IPS-11a (cell line): ENCODE data around the gene BRINP2.

ENCODE experiments used
- H3K4me3 ChIP-seq: one replicate; pipeline ENCODE4 v1.5.1; 2013; ENCODE audit warnings: low read depth, low read length, control low read depth

Gene BRINP2

DNA sequence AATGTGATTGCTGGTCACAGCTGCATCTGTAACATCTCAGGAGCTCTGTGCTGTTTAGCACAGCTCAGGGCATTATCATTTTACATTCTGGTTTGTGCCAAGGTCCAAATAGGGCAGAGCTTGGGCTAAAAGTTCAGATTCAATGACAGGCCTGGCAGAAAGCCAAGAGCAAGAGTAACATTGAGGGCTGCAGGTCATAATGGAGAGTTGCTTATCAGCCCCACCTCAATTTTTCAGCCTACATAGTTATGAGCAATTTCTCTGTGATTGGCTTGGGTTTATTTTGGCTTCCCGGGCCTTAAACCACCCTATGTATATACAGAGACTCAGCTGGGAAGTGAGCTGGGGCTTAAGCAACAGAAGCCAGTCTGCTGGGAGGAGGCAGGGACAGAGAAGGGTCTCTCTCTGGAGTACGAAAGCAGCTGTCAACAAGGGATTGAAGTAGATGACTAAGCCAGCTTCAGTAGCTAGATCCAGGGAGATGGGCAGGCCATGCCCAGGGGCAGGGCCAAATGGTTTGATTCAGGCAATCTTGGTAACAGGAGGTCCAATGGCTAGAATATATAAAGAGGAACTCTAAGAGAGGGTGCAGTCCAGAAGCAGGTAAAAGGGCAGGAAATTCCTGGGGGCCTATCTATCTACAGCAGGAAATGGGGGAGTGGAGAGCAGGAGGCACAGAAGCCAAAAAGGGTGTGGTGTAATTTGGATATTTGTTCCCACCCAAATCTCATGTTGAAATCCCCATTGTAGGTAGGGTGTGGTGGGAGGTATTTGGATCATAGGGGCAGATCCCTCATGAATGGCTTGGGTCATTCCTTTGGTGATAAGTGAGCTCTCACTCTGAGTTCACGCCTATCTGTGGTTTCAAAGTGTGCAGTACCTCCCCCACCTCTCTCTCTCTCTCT is 49.0 kb downstream of the BRINP2 start:
- no peak overlapping the region for H3K4me3 ChIP-seq

DNA sequence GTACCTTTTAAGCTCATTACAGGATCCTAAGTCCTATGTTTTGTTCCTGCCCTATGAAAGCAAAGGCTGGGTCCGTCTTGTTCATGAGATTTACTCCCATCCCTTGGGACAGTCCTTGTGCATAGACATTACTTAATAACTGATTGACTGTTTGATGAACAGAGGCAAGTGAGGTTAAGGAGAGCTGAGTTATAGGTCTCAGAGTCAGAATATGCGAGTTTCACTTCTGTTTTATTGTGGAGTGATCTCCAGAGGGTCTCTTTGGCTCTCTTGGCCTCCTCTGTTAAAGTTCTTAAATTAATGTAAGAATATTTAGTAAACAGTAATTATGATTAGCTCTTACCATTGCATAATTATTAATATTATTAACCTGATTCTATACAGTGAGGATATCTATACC is 52.6 kb downstream of the BRINP2 start:
- no peak overlapping the region for H3K4me3 ChIP-seq

DNA sequence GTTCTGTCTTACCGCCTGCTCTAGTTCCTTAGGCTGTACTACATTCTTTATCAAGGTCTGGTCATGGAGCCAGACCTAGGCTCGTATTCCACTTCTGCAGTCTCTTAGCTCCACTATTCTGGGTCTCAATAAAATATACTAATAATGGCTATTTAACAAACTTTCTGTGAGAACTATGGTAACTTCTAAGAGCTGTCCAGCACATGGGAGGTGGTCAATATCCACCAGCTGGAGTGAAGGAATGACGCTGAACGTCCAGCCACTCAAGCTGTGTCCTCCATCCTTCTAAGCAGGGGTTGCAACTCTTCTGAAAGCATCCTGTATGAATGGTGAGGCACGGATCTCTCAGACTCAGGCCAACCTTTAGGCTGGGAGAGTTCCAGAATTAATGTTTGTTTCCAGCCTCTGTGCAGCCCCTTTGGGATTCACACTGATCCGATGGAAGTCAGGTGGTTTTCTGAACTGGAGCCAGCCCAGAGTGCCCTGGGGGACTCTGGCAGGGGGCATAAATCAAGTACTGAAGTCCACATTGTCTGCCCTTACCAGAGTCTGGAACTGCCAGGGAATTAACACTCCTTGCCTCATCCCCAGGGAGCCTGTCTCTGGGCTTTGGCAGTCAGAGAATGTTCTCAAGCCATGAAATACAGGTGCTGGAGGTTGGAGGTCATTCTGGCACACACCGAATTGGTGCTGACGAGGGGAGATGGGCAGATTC is 57.4 kb downstream of the BRINP2 start:
- no peak overlapping the region for H3K4me3 ChIP-seq

DNA sequence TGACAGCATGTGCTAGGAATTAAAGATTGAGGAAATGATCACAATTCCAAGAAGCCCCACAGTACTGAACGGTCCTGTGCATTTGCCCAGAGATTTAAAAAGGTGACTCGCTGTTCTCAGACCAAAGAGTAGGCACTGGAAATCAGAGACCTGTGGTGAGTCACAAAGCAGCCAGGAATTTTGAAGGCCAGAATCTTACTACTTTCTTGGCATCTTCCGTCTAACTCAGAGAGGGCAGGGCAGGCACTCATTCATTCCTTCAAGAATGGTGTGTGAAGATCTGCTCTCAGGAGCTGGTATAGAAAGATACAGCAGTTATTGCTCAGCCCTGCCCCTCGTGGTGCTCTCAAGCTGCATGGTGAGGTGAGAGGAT is 57.9 kb downstream of the BRINP2 start:
- no peak overlapping the region for H3K4me3 ChIP-seq

DNA sequence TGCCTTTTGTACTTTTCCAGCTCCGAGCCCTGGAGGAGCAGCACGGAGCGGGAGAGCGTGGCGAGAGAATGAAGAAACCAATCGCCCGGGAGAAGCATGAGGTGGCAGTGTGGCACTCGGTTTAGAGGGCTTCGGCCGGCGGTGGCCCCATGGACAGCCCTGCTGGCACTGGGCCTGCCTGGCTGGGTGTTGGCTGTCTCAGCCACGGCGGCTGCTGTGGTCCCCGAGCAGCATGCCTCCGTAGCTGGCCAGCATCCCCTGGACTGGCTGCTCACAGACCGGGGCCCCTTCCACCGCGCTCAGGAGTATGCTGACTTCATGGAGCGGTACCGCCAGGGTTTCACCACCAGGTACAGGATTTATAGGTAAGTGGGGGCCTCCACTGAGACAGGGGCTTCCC is 59.0 kb downstream of the BRINP2 start:
- no peak overlapping the region for H3K4me3 ChIP-seq

DNA sequence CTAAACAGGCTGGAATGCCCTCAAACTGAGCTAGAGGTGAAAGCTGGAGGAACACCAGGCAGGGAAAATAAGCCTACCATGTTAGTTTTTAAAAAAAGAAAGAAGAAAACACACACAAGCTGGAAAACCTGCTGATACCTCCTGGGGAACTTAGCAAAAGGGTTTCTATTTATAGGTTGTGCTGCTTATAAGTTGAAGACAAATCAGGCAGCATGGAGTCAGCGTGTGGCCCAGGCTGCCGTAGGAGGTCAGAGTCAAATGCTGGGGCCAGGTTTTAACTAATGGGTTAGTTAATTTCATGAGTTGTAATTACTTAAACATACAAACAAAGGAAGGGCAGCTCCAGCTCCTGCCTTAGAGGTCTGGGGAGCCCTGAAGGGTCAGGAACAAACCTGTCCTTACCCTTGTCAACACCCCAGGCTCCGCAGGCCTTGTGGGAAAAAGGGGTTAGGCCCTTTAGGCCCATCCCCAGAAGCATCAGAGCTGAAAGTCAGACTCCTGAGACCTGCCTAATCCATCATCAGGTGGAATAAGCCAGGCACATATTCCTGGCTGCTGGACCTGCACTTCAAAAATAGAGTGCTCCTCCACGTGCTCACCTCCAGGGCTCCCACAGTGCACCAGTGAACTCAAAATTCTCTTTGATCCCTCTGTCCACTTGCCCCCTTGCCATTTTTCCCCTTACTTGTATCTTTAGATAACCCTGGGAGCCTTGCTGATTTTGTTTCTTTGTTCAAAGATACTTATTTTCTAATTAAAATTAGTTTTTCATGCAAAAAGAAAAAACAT is 59.7 kb downstream of the BRINP2 start:
- no peak overlapping the region for H3K4me3 ChIP-seq

DNA sequence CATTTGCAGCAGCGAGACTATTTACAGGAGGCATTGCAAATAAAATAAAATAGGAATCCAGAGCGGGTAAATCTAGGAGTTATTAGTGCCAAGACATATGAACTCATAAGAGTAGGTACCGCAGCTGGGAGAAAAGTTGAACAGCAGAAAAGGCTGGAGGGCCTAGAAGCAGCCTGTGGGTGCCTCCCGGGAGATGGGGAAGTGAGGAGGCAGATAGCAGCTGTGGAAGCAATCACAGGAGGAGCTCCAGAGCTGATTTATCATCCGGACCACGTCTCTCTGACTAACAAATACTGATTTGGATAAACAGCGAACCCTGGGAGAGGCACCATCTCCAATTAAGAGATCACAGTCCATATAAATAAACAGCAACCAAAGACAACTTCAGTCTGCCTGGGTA is 64.6 kb downstream of the BRINP2 start:
- no peak overlapping the region for H3K4me3 ChIP-seq

DNA sequence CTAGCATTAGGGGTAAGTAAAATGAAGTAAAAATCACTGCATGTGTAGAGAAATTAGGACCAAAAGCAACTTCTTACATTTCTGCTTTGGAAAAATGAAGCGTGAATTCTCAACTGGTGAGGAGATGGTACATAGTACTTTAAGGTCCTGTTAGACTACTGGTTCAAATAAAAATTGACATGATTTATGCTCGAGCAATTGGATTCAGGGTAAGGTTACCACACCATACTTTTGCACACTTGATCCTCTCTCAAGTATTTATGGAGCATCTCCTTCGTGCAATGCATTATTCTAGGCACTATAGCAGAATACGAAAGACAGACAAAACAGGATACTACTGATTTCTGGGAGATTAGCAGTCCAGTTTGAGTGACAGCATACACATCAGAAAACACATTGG is 66.2 kb downstream of the BRINP2 start:
- H3K4me3 ChIP-seq, result no peak overlapping the region

DNA sequence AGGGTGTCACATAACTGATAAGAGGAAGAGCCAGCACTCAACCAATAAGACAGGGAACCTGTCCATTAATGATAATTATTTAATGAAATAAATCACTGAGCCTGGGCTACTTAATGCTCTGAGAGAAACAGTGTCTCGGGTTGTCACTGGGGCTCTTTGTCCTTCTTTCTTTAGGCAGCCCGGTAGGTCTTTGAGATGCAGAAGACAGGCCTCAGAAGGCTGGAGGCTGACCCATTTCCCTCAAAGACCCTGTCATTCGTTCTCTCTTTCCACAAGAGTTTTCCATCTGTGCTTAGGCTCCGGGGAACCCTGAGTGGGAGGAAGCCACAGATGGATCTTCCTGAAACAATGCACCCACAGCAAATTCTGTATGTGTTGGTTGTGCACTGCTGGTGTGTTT is 68.2 kb downstream of the BRINP2 start:
- H3K4me3 ChIP-seq, result no peak overlapping the region

DNA sequence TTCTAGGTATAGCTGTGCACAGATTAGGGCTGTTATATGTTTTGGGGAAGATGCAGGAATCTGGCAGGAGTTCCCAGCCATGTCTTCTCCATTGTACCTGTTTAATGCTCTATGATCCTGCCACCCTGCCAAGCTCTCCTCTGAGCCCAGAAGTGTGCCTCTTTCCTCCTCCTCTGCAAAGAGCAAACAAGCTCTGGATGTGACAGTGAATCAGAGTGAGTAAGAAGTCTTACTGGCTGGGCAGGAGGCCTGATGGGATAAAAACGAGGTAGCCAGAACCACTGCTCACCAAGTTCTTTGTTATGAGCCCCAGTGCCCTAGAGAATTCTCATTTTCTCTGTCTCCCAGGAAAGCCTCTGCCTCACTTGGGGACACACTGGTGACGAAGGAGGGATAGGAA is 69.0 kb downstream of the BRINP2 start:
- no peak overlapping the region for H3K4me3 ChIP-seq

DNA sequence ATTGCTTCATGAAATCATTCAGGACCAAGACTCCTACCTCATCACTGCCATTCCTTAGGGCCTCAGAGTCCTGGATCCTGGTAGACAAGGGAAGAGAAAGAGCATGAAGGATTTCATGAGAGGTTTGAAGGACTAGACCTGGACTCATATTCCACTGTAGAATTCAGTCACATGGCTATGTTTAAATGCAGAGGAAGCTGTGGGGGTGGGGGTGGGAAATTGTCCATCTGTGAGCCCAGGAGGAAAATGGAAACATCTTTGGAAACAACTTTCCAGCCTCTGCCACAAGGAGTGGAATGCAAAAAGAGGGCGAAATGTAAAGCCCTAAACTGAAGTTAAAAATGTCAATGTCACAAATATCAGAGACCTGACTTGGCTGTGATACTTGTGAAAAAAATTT is 73.0 kb downstream of the BRINP2 start:
- H3K4me3 ChIP-seq, result no peak overlapping the region

DNA sequence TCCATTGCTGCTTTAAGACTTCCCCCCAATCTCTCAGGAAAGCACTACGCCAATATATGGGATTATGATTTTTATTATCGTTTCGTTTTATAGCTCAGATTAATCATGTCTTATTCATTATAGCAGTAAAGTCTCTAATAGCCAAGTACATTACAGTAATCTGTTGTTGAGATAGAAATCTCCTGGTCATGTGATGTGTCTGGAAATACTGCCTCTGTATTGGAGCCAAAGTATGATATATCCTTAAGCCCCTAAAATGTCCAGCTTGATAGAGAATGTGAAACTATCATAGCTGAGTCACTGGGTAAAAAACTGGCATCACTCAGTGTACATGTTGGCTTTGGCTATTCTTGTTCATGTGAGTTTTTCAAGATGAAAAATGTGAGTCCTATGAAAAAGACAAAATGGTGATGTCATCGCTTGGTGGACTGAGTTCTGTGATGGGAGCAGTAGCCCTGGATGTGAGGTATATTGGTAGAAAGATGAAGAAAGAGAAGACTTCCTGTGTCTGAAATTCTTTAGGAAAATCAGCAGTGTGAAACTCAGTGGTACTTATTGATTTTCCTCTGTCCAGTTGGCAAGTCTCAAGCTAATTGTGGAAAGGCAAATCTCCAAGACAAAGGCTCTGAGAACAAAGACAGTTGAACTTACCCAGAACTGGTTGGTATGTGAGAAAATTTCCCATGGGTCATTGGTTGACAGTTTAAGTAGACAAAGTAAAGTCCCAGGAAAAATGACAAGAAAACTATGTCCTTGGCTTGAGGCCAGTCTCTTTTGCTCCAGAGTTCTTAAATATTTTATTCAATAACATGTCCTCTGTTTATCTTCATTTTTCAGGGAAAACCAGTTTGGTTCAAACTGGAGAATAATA is 76.2 kb downstream of the BRINP2 start:
- no peak overlapping the region for H3K4me3 ChIP-seq

DNA sequence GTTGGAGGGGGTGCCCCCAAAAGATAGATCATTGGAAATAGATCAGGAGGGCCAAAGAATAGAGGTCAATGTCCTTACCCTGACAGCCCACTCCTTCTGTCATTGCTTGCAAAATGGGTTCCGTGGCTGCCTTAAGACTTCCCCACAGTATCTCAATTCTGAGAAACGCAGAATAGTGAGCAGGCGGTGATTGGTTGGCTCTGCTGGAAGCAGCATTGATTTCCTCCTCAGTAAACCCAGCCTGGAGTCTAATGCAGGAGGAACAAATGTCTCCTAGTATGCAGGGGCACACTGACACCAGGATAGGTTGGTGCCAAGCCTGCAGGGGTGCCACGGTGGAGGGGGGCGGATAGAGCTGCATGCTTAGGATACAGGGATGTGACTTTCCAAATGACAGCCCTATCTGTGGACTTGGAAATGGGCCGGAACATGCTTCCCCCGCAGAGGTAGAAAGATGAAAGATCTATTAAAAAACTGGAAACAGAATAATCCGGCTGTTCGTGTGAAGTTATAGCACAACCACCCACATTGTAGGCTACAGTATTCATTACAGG is 76.9 kb downstream of the BRINP2 start:
- H3K4me3 ChIP-seq, result no peak overlapping the region

DNA sequence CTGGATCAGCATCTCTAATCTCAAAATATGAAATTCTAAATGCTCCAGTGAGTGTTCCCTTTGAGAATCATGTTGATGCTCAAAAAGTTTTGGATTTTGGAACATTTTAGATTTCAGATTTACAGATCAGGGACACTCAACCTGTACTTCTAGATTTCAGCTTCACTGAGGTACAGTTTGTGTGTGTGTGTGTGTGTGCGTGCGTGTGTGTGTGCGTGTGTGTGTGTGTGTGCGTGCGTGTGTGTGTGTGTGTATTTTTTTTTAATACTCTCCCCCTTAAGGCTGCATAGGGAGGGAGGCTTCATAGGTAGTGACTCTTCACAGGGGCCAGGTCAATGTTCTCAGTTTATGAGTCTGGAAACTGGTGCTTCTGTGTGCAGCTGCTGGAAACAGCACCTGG is 77.5 kb downstream of the BRINP2 start:
- no peak overlapping the region for H3K4me3 ChIP-seq

DNA sequence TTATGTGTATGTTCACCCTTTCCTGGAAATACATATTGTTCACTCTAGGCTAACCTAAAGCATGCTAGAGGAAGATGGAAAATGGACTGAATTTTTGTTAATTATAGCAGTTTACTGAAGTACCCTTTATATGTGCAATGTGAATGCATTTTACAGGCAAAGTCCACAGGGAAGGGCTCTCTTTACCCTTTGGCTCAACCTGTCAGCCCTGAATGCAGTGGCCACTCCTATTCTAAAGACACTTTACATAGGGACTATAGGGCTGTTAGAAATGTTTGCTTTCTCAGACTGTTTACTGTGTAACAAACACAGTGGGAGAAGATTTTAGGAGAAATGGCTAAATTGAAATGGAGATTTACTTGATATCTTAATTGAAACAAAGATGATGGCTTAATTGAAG is 78.5 kb downstream of the BRINP2 start:
- H3K4me3 ChIP-seq, result no peak overlapping the region

DNA sequence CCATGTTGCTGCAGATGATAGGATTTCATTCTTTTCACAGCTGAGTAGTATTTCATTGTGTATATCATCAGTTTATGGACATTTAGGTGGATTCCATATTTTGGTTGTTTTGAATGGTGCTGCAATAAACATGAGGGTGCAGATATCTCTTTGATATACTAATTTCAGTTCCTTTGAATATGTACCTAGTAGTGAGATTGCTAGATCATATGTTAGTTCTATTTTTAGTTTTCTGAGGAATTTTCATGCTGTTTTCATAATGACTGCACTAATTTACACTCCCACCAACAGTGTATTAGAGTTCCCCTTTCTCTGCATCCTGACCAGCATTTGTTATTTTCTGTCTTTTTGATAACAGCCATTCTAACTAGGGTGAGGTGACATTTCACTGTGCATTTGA is 82.1 kb downstream of the BRINP2 start:
- no peak overlapping the region for H3K4me3 ChIP-seq

DNA sequence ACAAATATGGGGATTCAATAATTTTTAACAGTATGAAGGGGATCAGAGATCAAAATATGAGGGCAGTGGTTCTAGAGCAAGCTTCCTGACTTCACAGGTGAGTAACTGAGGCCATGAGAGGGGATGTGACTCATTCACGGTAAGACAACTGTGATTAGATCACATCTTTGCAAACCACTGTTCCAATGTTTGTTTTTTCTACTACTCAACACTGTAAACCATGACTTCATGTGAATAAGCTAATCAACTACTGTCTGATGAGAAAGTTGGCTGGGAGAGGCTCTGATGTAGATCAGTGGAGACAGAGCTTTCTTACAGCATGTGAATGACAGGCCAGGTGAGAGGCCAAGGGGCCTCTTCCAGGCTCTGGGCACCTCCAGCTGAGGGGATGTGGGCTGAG is 84.7 kb downstream of the BRINP2 start:
- no peak overlapping the region for H3K4me3 ChIP-seq

DNA sequence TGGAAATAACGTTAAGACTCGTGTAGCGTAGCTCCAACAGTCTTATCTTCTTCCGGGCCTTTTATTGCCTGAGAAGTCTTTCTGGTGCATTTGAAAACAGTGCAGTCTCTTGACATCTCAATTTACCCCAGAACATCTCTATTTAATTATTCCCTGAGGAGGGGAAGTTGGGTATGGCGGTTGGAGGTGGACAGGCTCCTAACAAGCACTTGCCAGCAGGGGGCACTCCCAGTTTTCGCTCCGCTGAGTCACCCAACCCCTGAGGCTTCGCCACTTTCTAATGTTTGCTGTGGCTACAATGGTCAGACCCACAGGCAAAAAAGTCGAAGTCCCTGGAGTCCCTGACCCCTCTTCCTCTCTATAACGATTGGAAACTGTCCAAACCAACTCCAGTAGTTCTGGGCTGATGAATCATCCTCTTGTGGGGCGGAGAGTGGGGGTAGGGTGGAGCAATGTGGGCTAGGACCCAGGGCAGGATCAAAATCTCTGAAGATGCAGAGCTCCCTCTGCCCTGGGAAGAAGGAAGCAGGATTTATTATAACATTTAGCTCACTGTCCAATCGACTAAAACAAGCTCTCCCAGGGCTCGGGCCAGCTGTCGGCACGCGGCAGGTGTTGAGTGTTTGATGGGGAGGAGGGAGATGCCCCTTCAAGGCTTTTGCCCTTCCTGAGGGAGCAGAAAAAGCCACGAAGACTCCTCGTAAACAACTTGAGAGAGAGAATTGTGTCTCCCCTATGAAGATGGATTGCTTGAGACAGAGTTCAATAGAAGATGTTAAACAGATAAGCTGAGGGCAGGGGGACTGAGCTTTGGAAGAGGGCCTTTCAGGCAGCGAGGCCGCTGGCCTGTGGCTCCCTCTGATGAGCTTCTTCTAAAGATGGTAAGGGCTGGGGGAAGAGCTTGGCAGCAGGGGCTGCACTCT is 85.7 kb downstream of the BRINP2 start:
- no peak overlapping the region for H3K4me3 ChIP-seq

DNA sequence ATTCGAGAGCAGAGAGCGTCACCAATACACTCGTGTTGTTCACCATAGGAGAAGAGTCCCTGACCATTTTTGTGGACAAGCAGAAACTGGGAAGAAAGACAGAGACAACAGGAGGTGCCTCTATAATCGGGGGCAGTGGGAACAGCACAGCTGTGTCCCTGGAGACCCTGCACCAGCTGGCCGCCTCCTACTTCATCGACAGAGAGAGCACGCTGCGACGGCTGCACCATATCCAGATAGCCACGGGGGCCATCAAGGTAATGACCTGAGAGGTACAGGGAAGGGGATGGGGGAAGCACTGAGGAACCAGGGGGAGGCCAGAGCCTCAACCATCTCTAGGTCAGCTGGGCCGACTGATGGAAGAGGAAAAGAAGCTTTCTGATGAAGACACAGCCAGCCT is 86.4 kb downstream of the BRINP2 start:
- no peak overlapping the region for H3K4me3 ChIP-seq
